ENCODE results near the gene TMEM185A. TPM values are rescaled to one million over a fixed set of nuclear protein-coding genes. Genes with fewer than 3 reads are reported as not detected.
"Not testable (repeated sequence)": the region's sequence is repeated elsewhere in the genome, so short reads cannot be mapped to it uniquely, and the experiment has no call there.

TMEM185A gene
- 10 to 100 TPM; 14.1 to 26.3 (median 20.4) TPM for total RNA-seq
- long read RNA-seq, donor 1, transcript TMEM185A-207 (7 exons, 2,840 nt) = major isoform, 13 of 27 reads
- long read RNA-seq, donor 1, partial matches to known transcripts = 0 of 27 reads
- long read RNA-seq, donor 1, other reads (novel, unspliced or antisense) = 7 of 27 reads
- long read RNA-seq, donor 2, partial matches to known transcripts = 1 of 5 reads
- long read RNA-seq, donor 2, other reads (novel, unspliced or antisense) = 0 of 5 reads

DNA sequence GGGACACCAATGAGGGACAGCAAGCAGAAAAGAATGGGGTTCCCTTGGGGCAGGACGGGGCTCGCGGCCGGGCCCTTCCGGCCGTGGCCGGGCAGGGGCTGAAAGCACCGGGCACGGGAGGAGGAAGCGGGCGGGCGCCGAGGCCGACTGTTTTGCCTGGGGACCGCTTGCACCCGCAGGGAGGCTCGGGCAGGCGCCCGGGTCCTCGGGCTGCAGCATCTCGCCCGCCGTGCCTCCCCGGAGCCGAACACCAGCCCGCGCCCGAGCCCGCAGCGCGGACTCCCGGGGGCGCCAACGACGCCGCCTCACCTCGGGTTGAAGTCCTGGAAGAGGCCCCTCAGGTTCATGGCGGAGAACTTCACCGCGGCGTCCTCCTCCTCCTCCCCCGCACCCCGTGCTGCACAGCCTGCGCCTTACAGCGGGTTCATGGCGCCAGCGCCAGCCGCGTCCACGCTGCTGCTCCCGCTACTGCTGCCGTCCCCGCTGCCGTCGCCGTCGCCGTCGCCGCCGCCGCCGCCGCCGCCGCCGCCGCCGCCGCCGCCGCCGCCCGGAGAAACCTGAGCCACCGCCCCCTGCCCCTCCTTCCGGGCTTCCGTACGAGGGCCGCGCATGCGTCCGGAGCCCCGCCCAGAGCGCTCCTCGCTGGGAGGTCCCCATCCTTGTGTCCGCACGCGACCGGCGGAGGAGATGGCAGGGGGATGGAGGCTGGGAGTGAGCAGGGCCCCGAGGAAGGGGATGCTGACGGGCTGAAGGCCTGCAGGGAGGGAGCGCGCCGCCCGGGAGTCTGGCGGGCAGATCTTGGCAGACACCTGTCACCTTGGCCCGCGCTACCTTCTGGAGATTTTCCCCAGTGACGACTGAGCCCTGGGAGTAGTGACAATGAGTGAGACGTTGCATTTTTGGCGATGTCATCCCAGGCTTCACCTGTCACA lies at the start of gene TMEM185A:
Gene TMEM185A (minus strand): TSS at position 559 of the 932 bp plus-strand sequence. CDS start 212 bp downstream, at position 347.
- DNase-seq (peak; percentile 77 to 84 (median 80)), ATAC-seq (peak; percentile 94)
- Histone ChIP-seq H3K4me3 (peak within 1 kb of the TSS; percentile 40), H3K4me1 (ENCODE audit: low read depth) (no peaks in the 10 kb centered on the region), H3K9me3 (no peaks in the 10 kb centered on the region), H3K36me3 (ENCODE audit: low read depth) (no peaks in the 10 kb centered on the region)
- TF ChIP-seq, protein P1, sequence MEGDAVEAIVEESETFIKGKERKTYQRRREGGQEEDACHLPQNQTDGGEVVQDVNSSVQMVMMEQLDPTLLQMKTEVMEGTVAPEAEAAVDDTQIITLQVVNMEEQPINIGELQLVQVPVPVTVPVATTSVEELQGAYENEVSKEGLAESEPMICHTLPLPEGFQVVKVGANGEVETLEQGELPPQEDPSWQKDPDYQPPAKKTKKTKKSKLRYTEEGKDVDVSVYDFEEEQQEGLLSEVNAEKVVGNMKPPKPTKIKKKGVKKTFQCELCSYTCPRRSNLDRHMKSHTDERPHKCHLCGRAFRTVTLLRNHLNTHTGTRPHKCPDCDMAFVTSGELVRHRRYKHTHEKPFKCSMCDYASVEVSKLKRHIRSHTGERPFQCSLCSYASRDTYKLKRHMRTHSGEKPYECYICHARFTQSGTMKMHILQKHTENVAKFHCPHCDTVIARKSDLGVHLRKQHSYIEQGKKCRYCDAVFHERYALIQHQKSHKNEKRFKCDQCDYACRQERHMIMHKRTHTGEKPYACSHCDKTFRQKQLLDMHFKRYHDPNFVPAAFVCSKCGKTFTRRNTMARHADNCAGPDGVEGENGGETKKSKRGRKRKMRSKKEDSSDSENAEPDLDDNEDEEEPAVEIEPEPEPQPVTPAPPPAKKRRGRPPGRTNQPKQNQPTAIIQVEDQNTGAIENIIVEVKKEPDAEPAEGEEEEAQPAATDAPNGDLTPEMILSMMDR (IDR thresholded peaks at IDR 0.05) = no peak
- intact Hi-C loops (cut with DNase I, micrococcal nuclease) = no loop called here

DNA sequence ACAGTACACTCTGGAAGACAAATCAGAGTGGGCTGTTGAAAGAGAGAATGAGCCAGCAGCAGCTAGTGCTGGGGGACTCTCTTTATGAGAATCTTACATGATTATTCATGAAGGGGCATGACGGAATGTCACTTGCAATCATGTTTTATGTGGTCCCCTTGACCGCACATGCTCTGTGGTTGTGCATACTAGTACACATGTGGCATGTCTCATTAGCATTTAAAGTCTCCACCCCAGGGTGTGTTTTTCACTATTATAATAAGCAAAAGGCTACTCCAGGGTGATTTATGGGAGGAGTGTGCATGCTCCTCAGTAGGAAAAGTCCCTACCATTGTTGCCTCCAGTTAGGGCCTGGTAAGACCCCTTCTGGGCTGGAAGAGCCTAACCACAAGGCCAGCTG lies 49.6 kb upstream of the TMEM185A start:
- Histone ChIP-seq H3K36me3 (ENCODE audit: low read depth) (no peaks in the 10 kb centered on the region), H3K4me1 (ENCODE audit: low read depth) (no peaks in the 10 kb centered on the region), H3K4me3 (no peak overlapping the region), H3K9me3 (no peaks in the 10 kb centered on the region)
- no peak for ATAC-seq
- TF ChIP-seq, protein P1 (IDR thresholded peaks at IDR 0.05) = no peak
- DNase-seq = no peak
- intact Hi-C loops (cut with DNase I, micrococcal nuclease) = no loop called here

DNA sequence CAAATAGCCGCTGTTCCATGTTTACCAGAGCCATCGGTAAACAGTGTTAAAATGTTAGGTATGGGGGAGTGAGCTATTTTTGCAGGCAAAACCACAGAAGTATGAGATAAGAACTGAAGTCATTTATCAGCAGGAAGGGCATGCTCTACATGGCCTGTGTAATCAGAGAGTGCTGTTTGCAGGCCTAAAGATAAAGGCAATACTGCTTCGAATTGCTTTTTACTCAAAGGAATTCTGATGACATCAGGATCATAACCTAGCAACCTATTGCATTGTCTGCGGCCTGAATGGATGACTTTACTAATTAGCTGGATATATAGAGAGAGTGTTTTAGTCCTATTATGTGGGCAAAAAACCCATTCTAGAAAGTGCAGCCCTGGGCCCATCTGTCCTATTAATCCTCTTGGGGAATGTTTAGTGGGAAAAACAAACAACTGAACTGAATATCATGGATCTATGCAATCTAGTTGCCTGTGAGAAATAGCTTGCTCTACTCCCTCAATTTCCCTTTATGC lies 47.6 kb upstream of the TMEM185A start:
- DNase-seq; intact Hi-C loops (cut with DNase I, micrococcal nuclease); H3K36me3 ChIP-seq (ENCODE audit: low read depth); H3K9me3 ChIP-seq; ATAC-seq; H3K4me1 ChIP-seq (ENCODE audit: low read depth); H3K4me3 ChIP-seq: not testable (repeated sequence)

DNA sequence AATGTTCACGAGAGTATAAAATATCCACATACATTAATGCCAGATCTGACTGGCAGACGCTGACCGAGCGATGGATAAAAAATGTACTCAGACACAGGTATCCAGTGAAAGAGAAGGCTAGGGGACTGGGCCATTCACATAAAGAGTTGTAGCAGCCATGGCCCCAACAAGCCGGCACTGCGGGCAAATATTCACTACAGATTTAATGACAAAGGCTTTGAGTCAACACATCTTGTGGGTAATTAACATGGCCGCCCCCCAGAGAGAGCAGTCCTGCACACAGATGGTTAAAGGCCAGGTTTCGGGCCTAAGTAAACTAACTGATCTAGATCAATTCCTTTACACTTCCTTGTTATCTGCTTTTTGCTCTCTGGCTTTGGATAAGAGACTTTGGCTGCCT lies 44.0 kb upstream of the TMEM185A start:
- H3K36me3 ChIP-seq (ENCODE audit: low read depth); ATAC-seq; H3K9me3 ChIP-seq; H3K4me3 ChIP-seq; intact Hi-C loops (cut with DNase I, micrococcal nuclease); H3K4me1 ChIP-seq (ENCODE audit: low read depth); DNase-seq: not testable (repeated sequence)

DNA sequence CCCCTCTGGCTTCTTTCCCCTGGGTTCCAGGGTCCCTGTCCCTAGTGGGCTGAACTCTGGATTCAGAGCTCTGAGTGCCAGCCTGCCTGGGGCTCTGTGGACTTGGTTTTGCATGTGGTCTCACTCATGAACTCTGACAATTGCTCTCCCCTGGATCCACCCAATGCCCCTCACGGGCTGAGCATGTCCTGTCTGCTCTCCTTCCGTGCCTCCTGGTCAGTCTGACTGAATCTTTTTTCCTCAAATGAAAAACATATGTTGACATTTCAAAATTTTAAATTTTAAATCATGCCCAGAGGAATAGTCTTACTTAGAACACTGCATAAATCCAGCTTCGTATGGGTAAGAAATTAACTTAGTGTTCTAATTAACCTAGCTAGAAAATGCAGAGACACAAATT lies 43.5 kb upstream of the TMEM185A start:
- intact Hi-C loops (cut with DNase I, micrococcal nuclease); H3K36me3 ChIP-seq (ENCODE audit: low read depth); H3K9me3 ChIP-seq; H3K4me1 ChIP-seq (ENCODE audit: low read depth); H3K4me3 ChIP-seq; ATAC-seq; DNase-seq: not testable (repeated sequence)

DNA sequence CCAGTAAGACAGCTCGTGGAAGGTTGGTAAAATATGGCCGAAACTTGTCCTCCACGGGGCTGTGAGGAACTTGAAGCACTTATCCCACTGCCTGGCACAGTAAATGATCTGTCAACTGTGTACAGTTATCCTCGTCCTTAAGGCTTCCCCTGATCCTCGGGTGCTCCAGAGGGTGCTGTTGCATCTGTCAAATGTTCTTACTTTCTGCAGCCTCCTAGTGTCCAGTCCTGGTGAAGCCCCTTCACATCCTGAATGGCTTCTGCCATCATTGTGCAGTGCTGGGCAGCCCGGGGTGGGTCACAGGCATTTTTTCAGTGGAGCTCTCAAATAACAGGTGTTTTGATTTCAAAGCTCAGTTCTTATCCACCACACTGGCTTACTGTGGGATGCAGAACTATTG lies 29.0 kb upstream of the TMEM185A start:
- ATAC-seq = peak; percentile 38
- DNase-seq; H3K4me1 ChIP-seq (ENCODE audit: low read depth); H3K4me3 ChIP-seq; H3K36me3 ChIP-seq (ENCODE audit: low read depth); intact Hi-C loops (cut with DNase I, micrococcal nuclease); H3K9me3 ChIP-seq: not testable (repeated sequence)

DNA sequence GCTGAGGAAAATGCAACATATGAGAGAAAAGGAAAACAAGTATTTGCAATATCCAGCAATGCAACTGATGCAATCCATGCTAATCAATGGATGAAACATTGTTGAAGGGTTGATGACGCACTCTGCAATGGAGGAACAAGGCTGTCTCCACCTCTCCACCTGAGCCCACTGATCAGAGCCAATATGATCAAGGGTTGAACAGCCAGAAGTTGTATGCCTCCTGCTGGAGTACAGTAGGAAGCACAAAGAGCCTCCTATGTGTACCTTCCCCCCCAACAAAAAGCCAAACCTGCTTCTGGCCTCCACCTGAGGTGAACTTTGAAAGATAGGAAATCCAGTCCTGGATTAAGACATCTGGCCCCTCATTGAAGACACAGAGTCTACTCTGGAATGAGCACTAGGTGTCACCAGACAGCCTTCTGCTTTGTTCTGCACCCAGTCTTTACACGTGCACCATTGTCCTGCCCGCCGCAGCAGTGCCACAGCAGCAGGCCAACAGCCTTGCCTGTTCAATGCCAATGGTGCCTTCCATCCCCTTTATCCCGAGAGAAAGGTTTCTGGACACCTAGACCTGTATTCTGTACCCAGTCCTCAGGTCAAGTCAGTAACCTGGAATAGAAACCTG lies 24.8 kb upstream of the TMEM185A start:
- H3K9me3 ChIP-seq; H3K4me1 ChIP-seq (ENCODE audit: low read depth); H3K4me3 ChIP-seq; DNase-seq; intact Hi-C loops (cut with DNase I, micrococcal nuclease); H3K36me3 ChIP-seq (ENCODE audit: low read depth): not testable (repeated sequence)
- peak; percentile 85 for ATAC-seq
